Measurements from ENCODE around the gene PTPRK. TPM values are rescaled to one million over a fixed set of nuclear protein-coding genes. Genes with fewer than 3 reads are reported as not detected.

PTPRK gene
- total RNA-seq, 1 experiment from 2014 or later = 53.8 TPM

DNA sequence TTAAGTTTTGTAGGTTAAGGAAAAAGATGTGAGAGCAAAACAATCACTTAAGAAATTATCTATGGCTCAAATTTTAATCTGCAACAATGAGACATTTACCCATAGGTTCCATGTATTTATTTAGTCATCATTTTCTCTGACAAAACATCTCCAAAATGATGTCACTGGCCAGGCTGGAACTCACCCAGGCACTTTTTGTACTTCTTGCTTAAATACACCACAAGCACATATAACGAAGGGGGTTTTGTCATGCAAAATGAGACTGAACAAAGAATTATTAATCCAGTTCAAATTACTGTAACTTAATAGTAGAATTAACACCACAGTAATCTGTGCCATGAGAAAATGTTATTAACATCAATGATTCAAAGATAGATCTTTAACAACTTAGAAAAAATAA, 200.5 kb downstream of the PTPRK start:
- 0 out of 2 replicates have a peak, but pooled peaks cover 13% of the 10 kb centered on the region for H3K79me2 ChIP-seq (ENCODE audit: low read length)
- H3K4me2 ChIP-seq (ENCODE audit: low read length) = no peak overlapping the region
- DNase-seq (no peak), ATAC-seq (no peak)
- no TSS peak for BruUV-seq (replicated peaks)
- no peaks in the 10 kb centered on the region for H3K4me1 ChIP-seq (ENCODE audit: insufficient read depth, low read length)
- ChIA-PET CTCF (no interaction called here), POLR2A (ENCODE audit: unreplicated experiment) (no interaction called here)
- no peak overlapping the region for H3K9ac ChIP-seq (ENCODE audit: low read length)
- no peak overlapping the region for H2AFZ ChIP-seq (ENCODE audit: low read length)
- H3F3A ChIP-seq (ENCODE audit: low read length, unreplicated experiment) = no peaks in the 10 kb centered on the region
- H4K20me1 ChIP-seq (ENCODE audit: low read length) = no peaks in the 10 kb centered on the region
- no peaks in the 10 kb centered on the region for H3K9me2 ChIP-seq (replicated peaks; ENCODE audit: low read length)
- no peak overlapping the region for H3K27ac ChIP-seq (ENCODE audit: low read length)
- TF ChIP-seq EZH2phosphoT487 (IDR thresholded peaks at IDR 0.05; ENCODE audit: borderline replicate concordance, low read length) (no peak), EZH2 (IDR thresholded peaks at IDR 0.05; ENCODE audit: low read length, unreplicated experiment) (no peak)
- TF ChIP-seq, protein P1, sequence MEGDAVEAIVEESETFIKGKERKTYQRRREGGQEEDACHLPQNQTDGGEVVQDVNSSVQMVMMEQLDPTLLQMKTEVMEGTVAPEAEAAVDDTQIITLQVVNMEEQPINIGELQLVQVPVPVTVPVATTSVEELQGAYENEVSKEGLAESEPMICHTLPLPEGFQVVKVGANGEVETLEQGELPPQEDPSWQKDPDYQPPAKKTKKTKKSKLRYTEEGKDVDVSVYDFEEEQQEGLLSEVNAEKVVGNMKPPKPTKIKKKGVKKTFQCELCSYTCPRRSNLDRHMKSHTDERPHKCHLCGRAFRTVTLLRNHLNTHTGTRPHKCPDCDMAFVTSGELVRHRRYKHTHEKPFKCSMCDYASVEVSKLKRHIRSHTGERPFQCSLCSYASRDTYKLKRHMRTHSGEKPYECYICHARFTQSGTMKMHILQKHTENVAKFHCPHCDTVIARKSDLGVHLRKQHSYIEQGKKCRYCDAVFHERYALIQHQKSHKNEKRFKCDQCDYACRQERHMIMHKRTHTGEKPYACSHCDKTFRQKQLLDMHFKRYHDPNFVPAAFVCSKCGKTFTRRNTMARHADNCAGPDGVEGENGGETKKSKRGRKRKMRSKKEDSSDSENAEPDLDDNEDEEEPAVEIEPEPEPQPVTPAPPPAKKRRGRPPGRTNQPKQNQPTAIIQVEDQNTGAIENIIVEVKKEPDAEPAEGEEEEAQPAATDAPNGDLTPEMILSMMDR (conservative IDR thresholded peaks at IDR 0.05; ENCODE audit: low read depth, low read length) = no peak
- H3K4me3 ChIP-seq (ENCODE audit: low read length) = no peak overlapping the region
- H3K27me3 ChIP-seq (ENCODE audit: low read length) = no peaks in the 10 kb centered on the region
- H3K36me3 ChIP-seq (ENCODE audit: low read depth, low read length) = no peaks in the 10 kb centered on the region
- intact Hi-C loops (cut with micrococcal nuclease) = no loop called here
- H3K9me3 ChIP-seq (ENCODE audit: low read length) = no peaks in the 10 kb centered on the region

DNA sequence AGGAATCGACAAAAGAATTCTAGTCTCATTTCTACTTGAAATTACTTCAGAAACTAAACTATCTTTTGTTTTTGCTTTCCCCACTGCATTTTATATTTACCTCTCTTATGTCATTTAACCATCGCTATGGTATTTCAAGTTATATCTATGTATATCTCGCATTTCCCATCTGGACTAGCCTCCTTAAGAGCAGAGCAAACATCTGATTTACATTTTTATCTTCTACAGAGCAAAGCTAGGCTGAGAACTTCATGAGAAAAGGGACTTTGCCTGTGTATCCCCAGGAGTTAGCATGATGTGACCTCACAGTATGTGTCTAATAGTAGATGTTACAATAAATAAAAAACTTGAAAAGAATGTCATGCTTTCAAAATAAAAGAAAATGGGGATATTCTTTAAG, 201.2 kb downstream of the PTPRK start:
- no peaks in the 10 kb centered on the region for H3K9me2 ChIP-seq (replicated peaks; ENCODE audit: low read length)
- intact Hi-C loops (cut with micrococcal nuclease) = no loop called here

DNA sequence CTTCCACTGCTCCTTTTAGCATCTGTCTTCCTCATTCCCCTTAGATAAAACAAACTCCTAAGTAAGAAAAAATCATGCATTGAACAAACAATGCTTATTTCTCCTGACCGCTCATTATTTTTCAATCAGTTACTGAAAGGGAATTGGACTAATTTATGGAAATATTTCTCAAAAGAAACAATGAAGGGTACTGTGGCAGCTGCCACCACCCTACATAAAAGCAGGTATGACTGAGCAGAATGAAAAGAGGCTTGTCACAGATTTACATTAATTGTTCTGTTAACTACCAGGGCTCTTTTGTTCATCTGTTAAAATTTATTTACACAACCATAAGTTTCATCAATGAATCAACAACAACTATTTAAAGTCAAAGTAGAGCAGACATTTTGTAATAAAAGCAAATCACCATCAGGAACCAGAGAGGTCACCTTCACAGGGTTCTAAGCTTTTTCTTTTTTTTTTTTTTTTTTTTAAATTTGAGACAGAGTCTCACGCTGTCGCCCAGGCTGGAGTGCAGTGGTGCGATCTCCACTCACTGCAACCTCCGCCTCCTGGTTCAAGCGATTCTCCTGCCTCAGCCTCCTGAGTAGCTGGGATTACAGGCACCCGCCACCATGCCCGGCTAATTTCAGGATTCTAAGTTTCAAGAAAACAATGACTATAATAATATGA, 204.0 kb downstream of the PTPRK start:
- ChIA-PET CTCF (no interaction called here), POLR2A (ENCODE audit: unreplicated experiment) (no interaction called here)
- no peaks in the 10 kb centered on the region for H3K27me3 ChIP-seq (ENCODE audit: low read length)
- H3K4me1 ChIP-seq (ENCODE audit: insufficient read depth, low read length) = no peaks in the 10 kb centered on the region
- no peaks in the 10 kb centered on the region for H4K20me1 ChIP-seq (ENCODE audit: low read length)
- BruUV-seq (replicated peaks) = no TSS peak
- no peak overlapping the region for H3K27ac ChIP-seq (ENCODE audit: low read length)
- no peak for DNase-seq
- no peak overlapping the region for H3K4me3 ChIP-seq (ENCODE audit: low read length)
- H2AFZ ChIP-seq (ENCODE audit: low read length) = no peak overlapping the region
- no peaks in the 10 kb centered on the region for H3K9me2 ChIP-seq (replicated peaks; ENCODE audit: low read length)
- no peak for TF ChIP-seq EZH2phosphoT487 (IDR thresholded peaks at IDR 0.05; ENCODE audit: borderline replicate concordance, low read length)
- no peak for TF ChIP-seq EZH2 (IDR thresholded peaks at IDR 0.05; ENCODE audit: low read length, unreplicated experiment)
- TF ChIP-seq, protein P1 (conservative IDR thresholded peaks at IDR 0.05; ENCODE audit: low read depth, low read length) = no peak
- H3K9me3 ChIP-seq (ENCODE audit: low read length) = no peaks in the 10 kb centered on the region
- no peak overlapping the region for H3K9ac ChIP-seq (ENCODE audit: low read length)
- ATAC-seq = no peak
- no peaks in the 10 kb centered on the region for H3K36me3 ChIP-seq (ENCODE audit: low read depth, low read length)
- no peak overlapping the region for H3K4me2 ChIP-seq (ENCODE audit: low read length)
- H3F3A ChIP-seq (ENCODE audit: low read length, unreplicated experiment) = no peaks in the 10 kb centered on the region
- 0 out of 2 replicates have a peak, but pooled peaks cover 13% of the 10 kb centered on the region for H3K79me2 ChIP-seq (ENCODE audit: low read length)
- intact Hi-C loops (cut with micrococcal nuclease) = no loop called here

More for the DNA sequence above, 201.2 kb downstream of the PTPRK start:
- TF ChIP-seq EZH2 (IDR thresholded peaks at IDR 0.05; ENCODE audit: low read length, unreplicated experiment) (no peak), EZH2phosphoT487 (IDR thresholded peaks at IDR 0.05; ENCODE audit: borderline replicate concordance, low read length) (no peak)
- TF ChIP-seq, protein P1 (conservative IDR thresholded peaks at IDR 0.05; ENCODE audit: low read depth, low read length) = no peak
- Histone ChIP-seq H3K9me3 (ENCODE audit: low read length) (no peaks in the 10 kb centered on the region), H3K4me2 (ENCODE audit: low read length) (no peak overlapping the region), H3K9ac (ENCODE audit: low read length) (no peak overlapping the region), H3K27ac (ENCODE audit: low read length) (no peak overlapping the region), H3K4me1 (ENCODE audit: insufficient read depth, low read length) (no peaks in the 10 kb centered on the region), H3K79me2 (ENCODE audit: low read length) (0 out of 2 replicates have a peak, but pooled peaks cover 8% of the 10 kb centered on the region), H2AFZ (ENCODE audit: low read length) (no peak overlapping the region), H3K4me3 (ENCODE audit: low read length) (no peak overlapping the region), H3K27me3 (ENCODE audit: low read length) (no peaks in the 10 kb centered on the region), H3F3A (ENCODE audit: low read length, unreplicated experiment) (no peaks in the 10 kb centered on the region), H3K36me3 (ENCODE audit: low read depth, low read length) (no peaks in the 10 kb centered on the region), H4K20me1 (ENCODE audit: low read length) (no peaks in the 10 kb centered on the region)
- DNase-seq = no peak
- ChIA-PET POLR2A (ENCODE audit: unreplicated experiment) (no interaction called here), CTCF (no interaction called here)
- no TSS peak for BruUV-seq (replicated peaks)
- no peak for ATAC-seq

Data from PC-3 (cell line).